ENCODE results near the gene ZMPSTE24.
"Not testable (repeated sequence)": the region's sequence is repeated elsewhere in the genome, so short reads cannot be mapped to it uniquely, and the experiment has no call there.

Gene ZMPSTE24

GRCh38 chr1:40257688-40258444 is at the start of gene ZMPSTE24:
TSS of gene ZMPSTE24 (plus strand) at chr1:40258236. CDS start at chr1:40258272, 36 bp downstream.
- H2AFZ ChIP-seq (ENCODE audit: low read depth, low read length) = peak within 1 kb of the TSS; percentile 97

GRCh38 chr1:40210511-40211204 is 47.4 kb upstream of the ZMPSTE24 start:
- H3K27ac ChIP-seq (ENCODE audit: low read length) = no peak overlapping the region
- no peaks in the 10 kb centered on the region for H3K9me3 ChIP-seq (ENCODE audit: insufficient read depth, low read length)
- peaks cover 32% of the 10 kb centered on the region for H4K20me1 ChIP-seq (ENCODE audit: insufficient read depth, low read length)
- H2AFZ ChIP-seq (ENCODE audit: low read depth, low read length) = no peak overlapping the region
- H3K4me1 ChIP-seq (ENCODE audit: low read length) = no peaks in the 10 kb centered on the region
- H3K4me2 ChIP-seq (ENCODE audit: low read length) = no peak overlapping the region
- H3K27me3 ChIP-seq (ENCODE audit: low read depth, low read length) = no peaks in the 10 kb centered on the region
- H3K4me3 ChIP-seq (ENCODE audit: low read length) = no peak overlapping the region
- TF ChIP-seq CTCF (IDR thresholded peaks at IDR 0.05; ENCODE audit: low read depth, low read length) (no peak), EZH2phosphoT487 (IDR thresholded peaks at IDR 0.05; ENCODE audit: low read depth) (no peak)
- 0 out of 2 replicates have a peak, but pooled peaks cover 4% of the 10 kb centered on the region for H3K79me2 ChIP-seq (ENCODE audit: low read length)
- H3K9ac ChIP-seq (ENCODE audit: low read length) = no peak overlapping the region
- H3K36me3 ChIP-seq (replicated peaks; ENCODE audit: low read depth, low read length) = peaks cover 4% of the 10 kb centered on the region

More at GRCh38 chr1:40257688-40258444, at the start of gene ZMPSTE24:
- Histone ChIP-seq H3K27ac (ENCODE audit: low read length) (peak within 1 kb of the TSS; percentile 91), H3K36me3 (replicated peaks; ENCODE audit: low read depth, low read length) (peaks cover 14% of the 10 kb centered on the region), H3K4me2 (ENCODE audit: low read length) (peak within 1 kb of the TSS; percentile 83), H4K20me1 (ENCODE audit: insufficient read depth, low read length) (no peaks in the 10 kb centered on the region), H3K79me2 (ENCODE audit: low read length) (peaks cover 41% of the 10 kb centered on the region), H3K4me3 (ENCODE audit: low read length) (peak within 1 kb of the TSS; percentile 100), H3K9ac (ENCODE audit: low read length) (peak within 1 kb of the TSS; percentile 95), H3K4me1 (ENCODE audit: low read length) (peaks cover 5% of the 10 kb centered on the region), H3K9me3 (ENCODE audit: insufficient read depth, low read length) (no peaks in the 10 kb centered on the region), H3K27me3 (ENCODE audit: low read depth, low read length) (no peaks in the 10 kb centered on the region)
- no peak for TF ChIP-seq EZH2phosphoT487 (IDR thresholded peaks at IDR 0.05; ENCODE audit: low read depth)

- Histone ChIP-seq H3K27me3 (ENCODE audit: low read depth, low read length) (no peaks in the 10 kb centered on the region), H3K79me2 (ENCODE audit: low read length) (no peaks in the 10 kb centered on the region), H3K36me3 (replicated peaks; ENCODE audit: low read depth, low read length) (peaks cover 1% of the 10 kb centered on the region), H3K9me3 (ENCODE audit: insufficient read depth, low read length) (no peaks in the 10 kb centered on the region), H2AFZ (ENCODE audit: low read depth, low read length) (no peak overlapping the region), H4K20me1 (ENCODE audit: insufficient read depth, low read length) (peaks cover 9% of the 10 kb centered on the region; the same call in 1 of the 2 replicates), H3K4me3 (ENCODE audit: low read length) (no peak overlapping the region), H3K27ac (ENCODE audit: low read length) (no peak overlapping the region), H3K9ac (ENCODE audit: low read length) (no peak overlapping the region), H3K4me1 (ENCODE audit: low read length) (peaks cover 3% of the 10 kb centered on the region; the same call in 1 of the 2 replicates), H3K4me2 (ENCODE audit: low read length) (no peak overlapping the region)
- TF ChIP-seq CTCF (IDR thresholded peaks at IDR 0.05; ENCODE audit: low read depth, low read length) = no peak
- no peak for TF ChIP-seq EZH2phosphoT487 (IDR thresholded peaks at IDR 0.05; ENCODE audit: low read depth)
These were observed 39.7 kb upstream of the ZMPSTE24 start for GRCh38 chr1:40218333-40218732.

- not testable (repeated sequence) for H3K9ac ChIP-seq (ENCODE audit: low read length); H2AFZ ChIP-seq (ENCODE audit: low read depth, low read length); H3K79me2 ChIP-seq (ENCODE audit: low read length); H3K9me3 ChIP-seq (ENCODE audit: insufficient read depth, low read length); H3K4me3 ChIP-seq (ENCODE audit: low read length); H4K20me1 ChIP-seq (ENCODE audit: insufficient read depth, low read length); H3K27me3 ChIP-seq (ENCODE audit: low read depth, low read length); H3K36me3 ChIP-seq (replicated peaks; ENCODE audit: low read depth, low read length); H3K27ac ChIP-seq (ENCODE audit: low read length); H3K4me2 ChIP-seq (ENCODE audit: low read length)
- H3K4me1 ChIP-seq (ENCODE audit: low read length) = peaks cover 11% of the 10 kb centered on the region
These were observed 36.5 kb upstream of the ZMPSTE24 start for GRCh38 chr1:40221471-40221905.

Measured in OCI-LY3 (cell line).